Keratinocyte (primary cell): ENCODE results near the gene ZMYND8. TPM values are rescaled to one million over a fixed set of nuclear protein-coding genes. Genes with fewer than 3 reads are reported as not detected.

Experiments used
- DNase-seq: peaks from one replicate; pipeline ENCODE4 v3.0.0-alpha.2; 2011; ENCODE audit warnings: low read depth, missing footprints, low spot score
- FAIRE-seq: peaks from 2 replicates; lab custom pipeline; 2011; peaks lifted over from hg19 to GRCh38; lab: Jason Lieb, UNC
- H2AFZ ChIP-seq: 2 replicates; pipeline ENCODE4 v1.6.0; 2012; ENCODE audit warnings: low read length, control low read depth, inconsistent platforms; ENCODE audit not compliant: control insufficient read depth
- H3K27ac ChIP-seq: 2 replicates; pipeline ENCODE4 v1.5.1; 2011; ENCODE audit warnings: low read length; ENCODE audit not compliant: control insufficient read depth, insufficient read depth
- H3K27me3 ChIP-seq: 3 replicates; pipeline ENCODE4 v1.6.0; 2011; ENCODE audit warnings: low read length; ENCODE audit not compliant: control insufficient read depth, insufficient read depth; ENCODE audit errors: extremely low read depth
- H3K36me3 ChIP-seq, 2 experiments: 2 replicates in 1 of 2; 3 replicates in 1 of 2; pipeline ENCODE4 v1.5.1; 2011; ENCODE audit warnings: low read length in 2 of 2, mild to moderate bottlenecking in 1 of 2; ENCODE audit not compliant: control insufficient read depth in 2 of 2, insufficient read depth in 2 of 2; ENCODE audit errors: extremely low read depth in 1 of 2
- H3K4me1 ChIP-seq: 3 replicates; pipeline ENCODE4 v1.5.1; 2011; ENCODE audit warnings: low read length; ENCODE audit not compliant: control insufficient read depth, insufficient read depth; ENCODE audit errors: extremely low read depth
- H3K4me2 ChIP-seq: 3 replicates; pipeline ENCODE4 v1.6.0; 2011; ENCODE audit warnings: low read depth, low read length; ENCODE audit not compliant: control insufficient read depth, insufficient read depth; ENCODE audit errors: extremely low read depth
- H3K4me3 ChIP-seq, 3 experiments: fragments of 200-600 bp in 1 of 3; sonication (generic) in 1 of 3; 2 replicates in 2 of 3; 3 replicates in 1 of 3; pipeline ENCODE4 v1.5.1; 2011 to 2016; ENCODE audit warnings: low read length in 3 of 3, mild to moderate bottlenecking in 3 of 3, control low read depth in 2 of 3, inconsistent platforms in 1 of 3, low read depth in 1 of 3, mixed read lengths in 1 of 3, mixed run types in 1 of 3, moderate library complexity in 1 of 3; ENCODE audit not compliant: control insufficient read depth in 2 of 3, insufficient read depth in 2 of 3; ENCODE audit errors: extremely low read depth in 1 of 3
- H3K79me2 ChIP-seq: 2 replicates; pipeline ENCODE4 v1.6.0; 2012; ENCODE audit warnings: low read length; ENCODE audit not compliant: control insufficient read depth, insufficient read depth
- H3K9ac ChIP-seq: 3 replicates; pipeline ENCODE4 v1.6.0; 2011; ENCODE audit warnings: low read length; ENCODE audit not compliant: control insufficient read depth, insufficient read depth; ENCODE audit errors: extremely low read depth
- H3K9me1 ChIP-seq: 3 replicates; pipeline ENCODE4 v1.6.0; 2011; ENCODE audit warnings: low read length; ENCODE audit not compliant: control insufficient read depth, insufficient read depth; ENCODE audit errors: extremely low read depth
- H3K9me3 ChIP-seq: 2 replicates; pipeline ENCODE4 v1.5.1; 2012; ENCODE audit warnings: low read depth, low read length; ENCODE audit not compliant: control insufficient read depth
- H4K20me1 ChIP-seq: 3 replicates; pipeline ENCODE4 v1.6.0; 2011; ENCODE audit warnings: low read length; ENCODE audit not compliant: control insufficient read depth, insufficient read depth; ENCODE audit errors: extremely low read depth
- CTCF ChIP-seq, 3 experiments: IDR thresholded peaks in 1 of 3; conservative IDR thresholded peaks in 1 of 3; optimal IDR thresholded peaks in 1 of 3; 2 replicates in 2 of 3; 3 replicates in 1 of 3; pipeline versions ENCODE3 to v1.5.1; 2011; ENCODE audit warnings: low read length in 3 of 3, mild to moderate bottlenecking in 3 of 3, moderate library complexity in 2 of 3, control low read depth in 1 of 3, inconsistent platforms in 1 of 3; ENCODE audit not compliant: insufficient read depth in 2 of 3; ENCODE audit errors: extremely low read depth in 1 of 3
- EZH2 ChIP-seq: IDR thresholded peaks from one replicate; pipeline ENCODE4 v1.6.1; 2012; ENCODE audit warnings: inconsistent platforms, mild to moderate bottlenecking, low read length, moderate library complexity
- dilution Hi-C: fragments of 300-500 bp; cut with MboI; formaldehyde crosslinking; loops from one replicate; pipeline ENCODE4 v1.7.0; 2020; ENCODE audit warnings: low sequenced_read_pairs; ENCODE audit not compliant: extremely low pct_ligation_motif_present
- polyA plus RNA-seq, 5 experiments: library from polyadenylated mRNA; depleted of rRNA in 3 of 5; stranded (reverse) in 3 of 5; stranded (forward) in 1 of 5; unstranded in 1 of 5; fragments of >200 nt; gene quantifications; 1 replicate in 1 of 5; 2 replicates in 3 of 5; 3 replicates in 1 of 5; pipeline versions ENCODE4 v1.2.1 to v1.2.3, GENCODE V29; 2011 to 2012; ENCODE audit warnings: missing spikeins in 2 of 5, low read depth in 1 of 5, low replicate concordance in 1 of 5

The ZMYND8 gene
- polyA plus RNA-seq, 1 donor (not counting 4 experiments of a cell fraction or from before 2014, with no cell fraction given), result 39.8 TPM

GRCh38 chr20:47346172-47346571 is 10.3 kb downstream of the ZMYND8 start:
- Histone ChIP-seq H3K27ac (no peak overlapping the region), H4K20me1 (no peaks in the 10 kb centered on the region), H2AFZ (no peak overlapping the region), H3K27me3 (no peaks in the 10 kb centered on the region), H3K9me3 (no peaks in the 10 kb centered on the region), H3K4me1 (peaks cover 32% of the 10 kb centered on the region), H3K4me2 (no peak overlapping the region), H3K9me1 (no peaks in the 10 kb centered on the region), H3K4me3 (no peak overlapping the region), H3K36me3 (peaks cover 12 to 22% of the 10 kb centered on the region in 2 experiments), H3K9ac (no peak overlapping the region), H3K79me2 (peaks cover 97% of the 10 kb centered on the region)
- dilution Hi-C loops, result no loop called here
- no peak for TF ChIP-seq EZH2
- no peak for TF ChIP-seq CTCF (optimal IDR thresholded peaks at IDR 0.05 in 1 of 3, IDR thresholded peaks at IDR 0.05 in 1 of 3, conservative IDR thresholded peaks at IDR 0.05 in 1 of 3; ENCODE audit: extremely low read depth in 1 of 3, insufficient read depth in 2 of 3, low read length in 3 of 3)
- FAIRE-seq, result no peak
- DNase-seq, result no peak

- no peak for FAIRE-seq
- no peaks in the 10 kb centered on the region for H3K27me3 ChIP-seq
- H3K9me1 ChIP-seq, result no peaks in the 10 kb centered on the region
- dilution Hi-C loops, result no loop called here
- no peak overlapping the region for H3K4me2 ChIP-seq
- H3K9ac ChIP-seq, result no peak overlapping the region
- H2AFZ ChIP-seq, result no peak overlapping the region
- DNase-seq, result no peak
- peaks cover 12 to 23% of the 10 kb centered on the region in 2 experiments for H3K36me3 ChIP-seq
- H4K20me1 ChIP-seq, result no peaks in the 10 kb centered on the region
- TF ChIP-seq CTCF (optimal IDR thresholded peaks at IDR 0.05 in 1 of 3, IDR thresholded peaks at IDR 0.05 in 1 of 3, conservative IDR thresholded peaks at IDR 0.05 in 1 of 3; ENCODE audit: extremely low read depth in 1 of 3, insufficient read depth in 2 of 3, low read length in 3 of 3), result no peak
- TF ChIP-seq EZH2, result no peak
- H3K27ac ChIP-seq, result no peak overlapping the region
- H3K9me3 ChIP-seq, result no peaks in the 10 kb centered on the region
- no peak overlapping the region for H3K4me3 ChIP-seq
- peaks cover 22% of the 10 kb centered on the region for H3K4me1 ChIP-seq
- H3K79me2 ChIP-seq, result peaks cover 97% of the 10 kb centered on the region
These were observed 11.3 kb downstream of the ZMYND8 start for GRCh38 chr20:47345214-47345613.
